Vagina (tissue), 2 donors: ENCODE data around the gene DBF4B.

Source experiments
- POLR2A ChIP-seq, 2 donors: fragments of 450-650 bp; IDR thresholded peaks; one replicate each; pipeline ENCODE4 v1.6.1; 2017; ENCODE audit warnings: antibody characterized with exemption in 2 of 2, mild to moderate bottlenecking in 2 of 2, moderate library complexity in 2 of 2
- POLR2AphosphoS5 ChIP-seq, 2 donors: sonication (generic); formaldehyde crosslinking; IDR thresholded peaks; one replicate each; pipeline ENCODE4 v1.9.0; 2017; ENCODE audit warnings: antibody characterized with exemption in 2 of 2, mild to moderate bottlenecking in 2 of 2, low read depth in 1 of 2; ENCODE audit not compliant: insufficient read depth in 1 of 2
- TF ChIP-seq, protein P1 (sequence below), 3 experiments: fragments of 450-650 bp in 2 of 3; fragments of 200-600 bp in 1 of 3; sonication (generic) in 1 of 3; IDR thresholded peaks; one replicate each; pipeline ENCODE4 v1.5.1; 2017 to 2019; ENCODE audit warnings: antibody characterized with exemption in 3 of 3, mild to moderate bottlenecking in 2 of 3, moderate library complexity in 2 of 3

DNA sequence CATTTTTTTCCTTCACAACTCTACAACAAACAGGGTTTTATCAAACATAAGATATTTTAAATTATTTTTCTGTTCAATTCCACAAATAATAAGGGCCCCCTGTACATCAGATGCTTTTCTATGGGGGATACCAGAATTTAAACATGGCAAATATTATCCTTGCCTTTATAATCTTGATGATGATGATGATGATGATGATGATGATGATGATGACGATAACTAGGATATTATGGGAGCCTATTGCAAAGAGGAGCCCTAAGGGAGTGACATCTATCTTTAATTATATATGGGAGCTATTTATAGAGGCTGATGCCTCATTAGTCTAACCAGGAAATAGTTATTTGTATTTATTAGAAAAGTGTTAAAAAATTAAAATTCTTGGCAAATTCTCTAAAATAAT lies 45.4 kb upstream of the DBF4B start:
- TF ChIP-seq, protein P1, sequence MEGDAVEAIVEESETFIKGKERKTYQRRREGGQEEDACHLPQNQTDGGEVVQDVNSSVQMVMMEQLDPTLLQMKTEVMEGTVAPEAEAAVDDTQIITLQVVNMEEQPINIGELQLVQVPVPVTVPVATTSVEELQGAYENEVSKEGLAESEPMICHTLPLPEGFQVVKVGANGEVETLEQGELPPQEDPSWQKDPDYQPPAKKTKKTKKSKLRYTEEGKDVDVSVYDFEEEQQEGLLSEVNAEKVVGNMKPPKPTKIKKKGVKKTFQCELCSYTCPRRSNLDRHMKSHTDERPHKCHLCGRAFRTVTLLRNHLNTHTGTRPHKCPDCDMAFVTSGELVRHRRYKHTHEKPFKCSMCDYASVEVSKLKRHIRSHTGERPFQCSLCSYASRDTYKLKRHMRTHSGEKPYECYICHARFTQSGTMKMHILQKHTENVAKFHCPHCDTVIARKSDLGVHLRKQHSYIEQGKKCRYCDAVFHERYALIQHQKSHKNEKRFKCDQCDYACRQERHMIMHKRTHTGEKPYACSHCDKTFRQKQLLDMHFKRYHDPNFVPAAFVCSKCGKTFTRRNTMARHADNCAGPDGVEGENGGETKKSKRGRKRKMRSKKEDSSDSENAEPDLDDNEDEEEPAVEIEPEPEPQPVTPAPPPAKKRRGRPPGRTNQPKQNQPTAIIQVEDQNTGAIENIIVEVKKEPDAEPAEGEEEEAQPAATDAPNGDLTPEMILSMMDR (IDR thresholded peaks at IDR 0.05) = no peak
- TF ChIP-seq POLR2AphosphoS5 (IDR thresholded peaks at IDR 0.05; ENCODE audit: insufficient read depth in 1 of 2, low read depth in 1 of 2) (no peak), POLR2A (IDR thresholded peaks at IDR 0.05) (no peak)
